ENCODE data around the gene BCKDHB. TPM values are rescaled to one million over a fixed set of nuclear protein-coding genes. Genes with fewer than 3 reads are reported as not detected.
"Not testable (repeated sequence)": the region's sequence is repeated elsewhere in the genome, so short reads cannot be mapped to it uniquely, and the experiment has no call there.

BCKDHB gene
- total RNA-seq, 1 donor from 2014 or later: 14.7 TPM

- FAIRE-seq: no peak
- DNase-seq (ENCODE audit: low spot score in 2 of 2): no peak
Measured at GRCh38 chr6:80250391-80250997, 144.0 kb downstream of the BCKDHB start.

GRCh38 chr6:80251321-80251720 is 144.8 kb downstream of the BCKDHB start:
- FAIRE-seq (no peak), DNase-seq (ENCODE audit: low spot score in 2 of 2) (no peak)

- FAIRE-seq (no peak), DNase-seq (ENCODE audit: low spot score in 2 of 2) (no peak)
Measured at GRCh38 chr6:80254716-80255115, 148.2 kb downstream of the BCKDHB start.

GRCh38 chr6:80256691-80257090 is 150.2 kb downstream of the BCKDHB start:
- DNase-seq (ENCODE audit: low spot score in 2 of 2): no peak
- FAIRE-seq: no peak

GRCh38 chr6:80259118-80259517 is 152.6 kb downstream of the BCKDHB start:
- DNase-seq (ENCODE audit: low spot score in 2 of 2) (no peak), FAIRE-seq (no peak)

GRCh38 chr6:80263585-80263984 is 157.1 kb downstream of the BCKDHB start:
- DNase-seq (ENCODE audit: low spot score in 2 of 2): no peak

GRCh38 chr6:80268865-80269730 is 162.6 kb downstream of the BCKDHB start:
- no peak for DNase-seq (ENCODE audit: low spot score in 2 of 2)

More at GRCh38 chr6:80263585-80263984, 157.1 kb downstream of the BCKDHB start:
- FAIRE-seq: no peak

GRCh38 chr6:80271074-80271473 is 164.6 kb downstream of the BCKDHB start:
- no peak for FAIRE-seq
- DNase-seq (ENCODE audit: low spot score in 2 of 2): no peak

More at GRCh38 chr6:80268865-80269730, 162.6 kb downstream of the BCKDHB start:
- no peak for FAIRE-seq

GRCh38 chr6:80272988-80273387 is 166.5 kb downstream of the BCKDHB start:
- FAIRE-seq (no peak), DNase-seq (ENCODE audit: low spot score in 2 of 2) (no peak)

GRCh38 chr6:80276861-80277260 is 170.4 kb downstream of the BCKDHB start:
- DNase-seq (ENCODE audit: low spot score in 2 of 2) (no peak), FAIRE-seq (no peak)

GRCh38 chr6:80277501-80277900 is 171.0 kb downstream of the BCKDHB start:
- DNase-seq (ENCODE audit: low spot score in 2 of 2) (no peak), FAIRE-seq (peak; percentile 13)

- DNase-seq (ENCODE audit: low spot score in 2 of 2) (no peak), FAIRE-seq (no peak)
Measured at GRCh38 chr6:80280262-80281010, 174.0 kb downstream of the BCKDHB start.

GRCh38 chr6:80282913-80283554 is 176.6 kb downstream of the BCKDHB start:
- DNase-seq (ENCODE audit: low spot score in 2 of 2): no peak
- FAIRE-seq: no peak

GRCh38 chr6:80287112-80287511 is 180.6 kb downstream of the BCKDHB start:
- FAIRE-seq: no peak

GRCh38 chr6:80287607-80288006 is 181.1 kb downstream of the BCKDHB start:
- DNase-seq (ENCODE audit: low spot score in 2 of 2): no peak
- FAIRE-seq: no peak

More at GRCh38 chr6:80287112-80287511, 180.6 kb downstream of the BCKDHB start:
- no peak for DNase-seq (ENCODE audit: low spot score in 2 of 2)

GRCh38 chr6:80289727-80290126 is 183.3 kb downstream of the BCKDHB start:
- FAIRE-seq: no peak
- DNase-seq (ENCODE audit: low spot score in 2 of 2): no peak

- FAIRE-seq; DNase-seq (ENCODE audit: low spot score in 2 of 2): not testable (repeated sequence)
Measured at GRCh38 chr6:80294531-80294930, 188.1 kb downstream of the BCKDHB start.

GRCh38 chr6:80302716-80303115 is 196.2 kb downstream of the BCKDHB start:
- DNase-seq (ENCODE audit: low spot score in 2 of 2) (no peak), FAIRE-seq (no peak)

- no peak for FAIRE-seq
- no peak for DNase-seq (ENCODE audit: low spot score in 2 of 2)
Measured at GRCh38 chr6:80304014-80304413, 197.5 kb downstream of the BCKDHB start.

GRCh38 chr6:80314531-80314930 is 208.1 kb downstream of the BCKDHB start:
- FAIRE-seq (no peak), DNase-seq (ENCODE audit: low spot score in 2 of 2) (no peak)
